Parathyroid adenoma (tissue), 2 donors: ENCODE data around the gene SLC1A2.

Source experiments
- H2AFZ ChIP-seq: fragments of 300-600 bp; sonication (generic); one replicate; pipeline ENCODE4 v1.7.0; 2017; ENCODE audit warnings: antibody characterized with exemption, mild to moderate bottlenecking
- H3K27ac ChIP-seq: fragments of 300-600 bp; sonication (generic); one replicate; pipeline ENCODE4 v1.7.0; 2017
- H3K27me3 ChIP-seq: fragments of 300-600 bp; sonication (generic); one replicate; pipeline ENCODE4 v1.7.0; 2017; ENCODE audit warnings: low read length; ENCODE audit not compliant: control insufficient read depth, insufficient read depth
- H3K36me3 ChIP-seq: fragments of 300-600 bp; sonication (generic); one replicate; pipeline ENCODE4 v1.7.0; 2017; ENCODE audit warnings: low read length; ENCODE audit not compliant: control insufficient read depth, insufficient read depth
- H3K4me1 ChIP-seq: fragments of 300-600 bp; sonication (generic); one replicate; pipeline ENCODE4 v1.7.0; 2017; ENCODE audit warnings: control low read depth
- H3K4me2 ChIP-seq: fragments of 300-600 bp; sonication (generic); one replicate; pipeline ENCODE4 v1.7.0; 2017; ENCODE audit warnings: low read length
- H3K4me3 ChIP-seq: fragments of 300-600 bp; sonication (generic); one replicate; pipeline ENCODE4 v1.7.0; 2017; ENCODE audit warnings: low read depth, low read length
- H3K79me2 ChIP-seq: fragments of 300-600 bp; sonication (generic); one replicate; pipeline ENCODE4 v1.7.0; 2017; ENCODE audit warnings: control low read depth
- H3K9ac ChIP-seq: fragments of 300-600 bp; sonication (generic); one replicate; pipeline ENCODE4 v1.7.0; 2017; ENCODE audit warnings: mild to moderate bottlenecking
- H3K9me3 ChIP-seq: fragments of 300-600 bp; sonication (generic); one replicate; pipeline ENCODE4 v1.7.0; 2017; ENCODE audit warnings: low read length; ENCODE audit not compliant: control insufficient read depth
- CTCF ChIP-seq: fragments of 300-600 bp; sonication (generic); IDR thresholded peaks from one replicate; pipeline ENCODE4 v1.7.0; 2017; ENCODE audit warnings: antibody characterized with exemption, mild to moderate bottlenecking
- donor health status: primary hyperparathyroidism.

SLC1A2 gene

GRCh38 chr11:35218956-35219355 lies 200.4 kb downstream of the SLC1A2 start:
- Histone ChIP-seq H3K36me3 (no peaks in the 10 kb centered on the region), H3K27ac (no peak overlapping the region), H3K4me2 (no peak overlapping the region), H3K4me1 (peaks cover 9% of the 10 kb centered on the region), H3K9me3 (no peaks in the 10 kb centered on the region), H3K79me2 (no peaks in the 10 kb centered on the region), H3K27me3 (no peaks in the 10 kb centered on the region), H3K9ac (no peak overlapping the region), H2AFZ (no peak overlapping the region), H3K4me3 (no peak overlapping the region)
- TF ChIP-seq CTCF, result no peak

GRCh38 chr11:35216962-35217678 lies 202.2 kb downstream of the SLC1A2 start:
- H2AFZ ChIP-seq, result no peak overlapping the region
- H3K4me3 ChIP-seq, result no peak overlapping the region
- H3K27ac ChIP-seq, result peak overlapping the region; percentile 51
- H3K27me3 ChIP-seq, result no peaks in the 10 kb centered on the region
- H3K9me3 ChIP-seq, result no peaks in the 10 kb centered on the region
- no peak overlapping the region for H3K9ac ChIP-seq
- peaks cover 9% of the 10 kb centered on the region for H3K4me1 ChIP-seq
- H3K36me3 ChIP-seq, result no peaks in the 10 kb centered on the region
- no peak overlapping the region for H3K4me2 ChIP-seq
- H3K79me2 ChIP-seq, result no peaks in the 10 kb centered on the region
- TF ChIP-seq CTCF, result no peak

- Histone ChIP-seq H3K4me3 (no peak overlapping the region), H2AFZ (no peak overlapping the region), H3K36me3 (no peaks in the 10 kb centered on the region), H3K79me2 (no peaks in the 10 kb centered on the region), H3K4me2 (no peak overlapping the region), H3K9ac (no peak overlapping the region), H3K27me3 (no peaks in the 10 kb centered on the region), H3K9me3 (no peaks in the 10 kb centered on the region), H3K4me1 (peaks cover 9% of the 10 kb centered on the region), H3K27ac (peak overlapping the region; percentile 7)
- no peak for TF ChIP-seq CTCF
These were observed 203.4 kb downstream of the SLC1A2 start for GRCh38 chr11:35215945-35216344.

- H3K4me3 ChIP-seq, result no peak overlapping the region
- no peak overlapping the region for H2AFZ ChIP-seq
- no peak overlapping the region for H3K4me2 ChIP-seq
- H3K27me3 ChIP-seq, result no peaks in the 10 kb centered on the region
- no peaks in the 10 kb centered on the region for H3K36me3 ChIP-seq
- no peak overlapping the region for H3K9ac ChIP-seq
- no peaks in the 10 kb centered on the region for H3K79me2 ChIP-seq
- TF ChIP-seq CTCF, result no peak
- H3K4me1 ChIP-seq, result peaks cover 9% of the 10 kb centered on the region
- no peak overlapping the region for H3K27ac ChIP-seq
- H3K9me3 ChIP-seq, result no peaks in the 10 kb centered on the region
These were observed 204.6 kb downstream of the SLC1A2 start for GRCh38 chr11:35214792-35215193.

GRCh38 chr11:35214226-35214770 lies 205.1 kb downstream of the SLC1A2 start:
- Histone ChIP-seq H3K27me3 (no peaks in the 10 kb centered on the region), H2AFZ (no peak overlapping the region), H3K9ac (no peak overlapping the region), H3K4me3 (no peak overlapping the region), H3K4me1 (peaks cover 9% of the 10 kb centered on the region), H3K9me3 (no peaks in the 10 kb centered on the region), H3K79me2 (no peaks in the 10 kb centered on the region), H3K36me3 (no peaks in the 10 kb centered on the region), H3K27ac (no peak overlapping the region), H3K4me2 (no peak overlapping the region)
- no peak for TF ChIP-seq CTCF
